K562 (cell line): ENCODE results near the gene RANBP3. TPM values are rescaled to one million over a fixed set of nuclear protein-coding genes. Genes with fewer than 3 reads are reported as not detected.
A peak's percentile ranks its signal among the peaks of the same experiment; 100 is the strongest.

ENCODE experiments used
- ATF7 ChIP-seq: fragments of 450-650 bp; IDR thresholded peaks from 2 replicates; pipeline ENCODE4 v1.7.1; 2014; ENCODE audit warnings: mild to moderate bottlenecking, moderate library complexity
- PHB2 ChIP-seq: fragments of 450-650 bp; IDR thresholded peaks from 2 replicates; pipeline ENCODE4 v1.6.1; 2017; ENCODE audit warnings: low read depth
- RFX5 ChIP-seq: IDR thresholded peaks from 2 replicates; pipeline ENCODE4 v1.6.1; 2011; ENCODE audit warnings: low read depth, mild to moderate bottlenecking, improper control_type of control experiment, low read length
- SIN3B ChIP-seq: fragments of 450-650 bp; IDR thresholded peaks from 2 replicates; pipeline ENCODE4 v1.6.1; 2017; ENCODE audit warnings: low read depth, mild to moderate bottlenecking, moderate library complexity
- STAT5A ChIP-seq: IDR thresholded peaks from 2 replicates; pipeline ENCODE4 v1.6.1; 2012; ENCODE audit warnings: low read length, inconsistent platforms, borderline replicate concordance
- TAF7 ChIP-seq: fragments of 450-650 bp; IDR thresholded peaks from 2 replicates; pipeline ENCODE4 v1.6.1; 2016; ENCODE audit warnings: missing genetic modification characterization, missing compliant biosample characterization
- TAF9B ChIP-seq: fragments of 450-650 bp; IDR thresholded peaks from 2 replicates; pipeline ENCODE4 v1.6.1; 2018; ENCODE audit warnings: mild to moderate bottlenecking; ENCODE audit not compliant: partially characterized antibody
- TOE1 ChIP-seq, 2 experiments: fragments of 450-650 bp in 1 of 2; sonication (generic) in 1 of 2; formaldehyde crosslinking in 1 of 2; IDR thresholded peaks; 2 replicates each; pipeline versions ENCODE4 v1.7.1 to v1.8.0; 2016 to 2022; ENCODE audit warnings: borderline replicate concordance in 2 of 2, mild to moderate bottlenecking in 2 of 2, antibody characterized with exemption in 1 of 2, inconsistent platforms in 1 of 2, low read depth in 1 of 2, missing genetic modification reagents in 1 of 2, moderate library complexity in 1 of 2
- YBX1 ChIP-seq: fragments of 450-650 bp; IDR thresholded peaks from 2 replicates; pipeline ENCODE4 v1.7.1; 2016; ENCODE audit warnings: mild to moderate bottlenecking
- polyA plus RNA-seq, 8 experiments: library from polyadenylated mRNA; depleted of rRNA in 4 of 8; stranded (reverse) in 5 of 8; unstranded in 3 of 8; fragments of >200 nt; fragmentation: Nextera tagmentation in 2 of 8; fragmentation: Illumina TruSeq in 1 of 8; extraction: Ambion mirVana in 2 of 8; extraction: Trizol in 1 of 8; gene quantifications; 2 replicates each; pipeline versions ENCODE4 v1.2.1 to v1.2.3, GENCODE V29; 2011 to 2014; ENCODE audit warnings: inconsistent platforms in 1 of 8, missing spikeins in 1 of 8
- total RNA-seq, 7 experiments: library from RNA; depleted of rRNA in 6 of 7; stranded (reverse); fragments of >200 nt in 6 of 7; fragmentation: Illumina TruSeq in 2 of 7; extraction: Trizol in 2 of 7; gene quantifications; 2 replicates each; pipeline versions ENCODE4 v1.2.1 to v1.2.3, GENCODE V29; 2011 to 2021; ENCODE audit warnings: low replicate concordance in 1 of 7
- TF ChIP-seq, protein P1 (sequence below), 2 experiments: fragments of 450-650 bp; formaldehyde crosslinking in 1 of 2; IDR thresholded peaks; 2 replicates each; pipeline versions ENCODE4 v1.4.0 to v1.6.1; 2014 to 2020; ENCODE audit warnings: mild to moderate bottlenecking in 2 of 2, borderline replicate concordance in 1 of 2, low read depth in 1 of 2
- TF ChIP-seq, protein P2 (sequence below): sonication (generic); formaldehyde crosslinking; IDR thresholded peaks from 2 replicates; pipeline ENCODE4 v1.8.0; 2022; ENCODE audit warnings: missing genetic modification reagents, mild to moderate bottlenecking, borderline replicate concordance
- TF ChIP-seq, protein P3 (sequence below), 2 experiments: fragments of 250-450 bp in 1 of 2; fragments of 450-650 bp in 1 of 2; sonication (Bioruptor Pico) in 1 of 2; IDR thresholded peaks; 2 replicates each; pipeline versions ENCODE4 v1.6.1 to v1.8.0; 2016 to 2021; ENCODE audit warnings: mild to moderate bottlenecking in 2 of 2, moderate library complexity in 2 of 2, missing compliant biosample characterization in 1 of 2, missing genetic modification characterization in 1 of 2
- TF ChIP-seq, protein P4 (sequence below): fragments of 450-650 bp; IDR thresholded peaks from 2 replicates; pipeline ENCODE4 v1.6.1; 2016; ENCODE audit warnings: missing biosample characterization, missing genetic modification characterization
- TF ChIP-seq, protein P5 (sequence below): sonication (generic); formaldehyde crosslinking; IDR thresholded peaks from 2 replicates; pipeline ENCODE4 v1.8.1; 2023; ENCODE audit warnings: mild to moderate bottlenecking, missing genetic modification reagents

Gene RANBP3
- total and polyA plus RNA-seq, 9 of the 15 experiments (the other 6 are each of a cell fraction or from before 2014, with no cell fraction given), result 0.90 to 95.1 (median 63.2) TPM

DNA sequence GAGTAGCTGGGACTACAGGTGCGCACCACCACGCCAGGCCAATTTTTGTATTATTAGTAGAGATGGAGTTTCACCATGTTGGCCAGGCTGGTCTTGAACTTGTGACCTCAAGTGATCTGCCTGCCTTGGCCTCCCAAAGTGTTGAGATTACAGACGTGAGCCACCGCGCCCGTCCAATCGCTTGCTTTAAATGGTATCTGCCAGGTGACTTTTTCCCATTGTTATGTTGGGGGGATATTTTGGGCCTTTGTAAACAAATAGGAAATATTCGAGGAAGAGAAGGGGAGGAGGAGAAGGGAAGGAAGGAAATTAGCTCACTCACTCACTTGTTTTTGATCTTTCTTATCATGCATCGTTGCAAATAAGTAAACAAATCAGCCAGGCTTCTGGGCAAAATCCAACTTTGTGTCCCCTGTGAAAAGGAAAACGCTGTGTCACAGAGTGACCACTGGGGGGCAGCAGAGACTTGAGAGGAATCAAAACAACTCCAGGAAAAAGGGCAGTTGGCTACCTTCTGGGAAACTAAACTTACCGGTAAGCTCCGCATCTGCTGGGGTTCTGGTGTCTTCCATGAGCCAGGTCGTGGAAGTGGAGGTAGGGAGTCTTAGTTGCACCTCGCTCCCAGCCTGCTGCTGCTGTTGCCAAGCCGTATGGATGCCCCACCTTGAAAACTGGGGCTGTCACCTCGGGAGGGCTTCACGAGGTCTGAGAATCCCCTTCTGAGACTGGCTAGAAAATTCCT, 9.3 kb upstream of the RANBP3 start (continued):
- TF ChIP-seq, protein P1, sequence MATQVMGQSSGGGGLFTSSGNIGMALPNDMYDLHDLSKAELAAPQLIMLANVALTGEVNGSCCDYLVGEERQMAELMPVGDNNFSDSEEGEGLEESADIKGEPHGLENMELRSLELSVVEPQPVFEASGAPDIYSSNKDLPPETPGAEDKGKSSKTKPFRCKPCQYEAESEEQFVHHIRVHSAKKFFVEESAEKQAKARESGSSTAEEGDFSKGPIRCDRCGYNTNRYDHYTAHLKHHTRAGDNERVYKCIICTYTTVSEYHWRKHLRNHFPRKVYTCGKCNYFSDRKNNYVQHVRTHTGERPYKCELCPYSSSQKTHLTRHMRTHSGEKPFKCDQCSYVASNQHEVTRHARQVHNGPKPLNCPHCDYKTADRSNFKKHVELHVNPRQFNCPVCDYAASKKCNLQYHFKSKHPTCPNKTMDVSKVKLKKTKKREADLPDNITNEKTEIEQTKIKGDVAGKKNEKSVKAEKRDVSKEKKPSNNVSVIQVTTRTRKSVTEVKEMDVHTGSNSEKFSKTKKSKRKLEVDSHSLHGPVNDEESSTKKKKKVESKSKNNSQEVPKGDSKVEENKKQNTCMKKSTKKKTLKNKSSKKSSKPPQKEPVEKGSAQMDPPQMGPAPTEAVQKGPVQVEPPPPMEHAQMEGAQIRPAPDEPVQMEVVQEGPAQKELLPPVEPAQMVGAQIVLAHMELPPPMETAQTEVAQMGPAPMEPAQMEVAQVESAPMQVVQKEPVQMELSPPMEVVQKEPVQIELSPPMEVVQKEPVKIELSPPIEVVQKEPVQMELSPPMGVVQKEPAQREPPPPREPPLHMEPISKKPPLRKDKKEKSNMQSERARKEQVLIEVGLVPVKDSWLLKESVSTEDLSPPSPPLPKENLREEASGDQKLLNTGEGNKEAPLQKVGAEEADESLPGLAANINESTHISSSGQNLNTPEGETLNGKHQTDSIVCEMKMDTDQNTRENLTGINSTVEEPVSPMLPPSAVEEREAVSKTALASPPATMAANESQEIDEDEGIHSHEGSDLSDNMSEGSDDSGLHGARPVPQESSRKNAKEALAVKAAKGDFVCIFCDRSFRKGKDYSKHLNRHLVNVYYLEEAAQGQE (IDR thresholded peaks at IDR 0.05; ENCODE audit: borderline replicate concordance), result peak; percentile 72; the same call in 1 of the 2 replicates
- TF ChIP-seq, protein P1 (CRISPR knock-in tag; IDR thresholded peaks at IDR 0.05; ENCODE audit: low read depth), result no peak
- TF ChIP-seq TOE1 (IDR thresholded peaks at IDR 0.05; ENCODE audit: borderline replicate concordance) (no peak), TOE1 (CRISPR knock-in tag; IDR thresholded peaks at IDR 0.05; ENCODE audit: borderline replicate concordance, low read depth) (no peak), PHB2 (no peak), ATF7 (peak; percentile 33; the same call in 1 of the 2 replicates), YBX1 (no peak), TAF9B (no peak), SIN3B (no peak), RFX5 (no peak), TAF7 (tag) (no peak), STAT5A (peak; percentile 38; the same call in 1 of the 2 replicates)
- TF ChIP-seq, protein P2, sequence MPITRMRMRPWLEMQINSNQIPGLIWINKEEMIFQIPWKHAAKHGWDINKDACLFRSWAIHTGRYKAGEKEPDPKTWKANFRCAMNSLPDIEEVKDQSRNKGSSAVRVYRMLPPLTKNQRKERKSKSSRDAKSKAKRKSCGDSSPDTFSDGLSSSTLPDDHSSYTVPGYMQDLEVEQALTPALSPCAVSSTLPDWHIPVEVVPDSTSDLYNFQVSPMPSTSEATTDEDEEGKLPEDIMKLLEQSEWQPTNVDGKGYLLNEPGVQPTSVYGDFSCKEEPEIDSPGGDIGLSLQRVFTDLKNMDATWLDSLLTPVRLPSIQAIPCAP (CRISPR knock-in tag), result no peak
- TF ChIP-seq, protein P3, sequence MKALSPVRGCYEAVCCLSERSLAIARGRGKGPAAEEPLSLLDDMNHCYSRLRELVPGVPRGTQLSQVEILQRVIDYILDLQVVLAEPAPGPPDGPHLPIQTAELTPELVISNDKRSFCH (CRISPR knock-in tag; IDR thresholded peaks at IDR 0.05), result no peak
- TF ChIP-seq, protein P3 (tag; IDR thresholded peaks at IDR 0.05), result no peak
- TF ChIP-seq, protein P4, sequence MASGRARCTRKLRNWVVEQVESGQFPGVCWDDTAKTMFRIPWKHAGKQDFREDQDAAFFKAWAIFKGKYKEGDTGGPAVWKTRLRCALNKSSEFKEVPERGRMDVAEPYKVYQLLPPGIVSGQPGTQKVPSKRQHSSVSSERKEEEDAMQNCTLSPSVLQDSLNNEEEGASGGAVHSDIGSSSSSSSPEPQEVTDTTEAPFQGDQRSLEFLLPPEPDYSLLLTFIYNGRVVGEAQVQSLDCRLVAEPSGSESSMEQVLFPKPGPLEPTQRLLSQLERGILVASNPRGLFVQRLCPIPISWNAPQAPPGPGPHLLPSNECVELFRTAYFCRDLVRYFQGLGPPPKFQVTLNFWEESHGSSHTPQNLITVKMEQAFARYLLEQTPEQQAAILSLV (tag), result no peak
- TF ChIP-seq, protein P5, sequence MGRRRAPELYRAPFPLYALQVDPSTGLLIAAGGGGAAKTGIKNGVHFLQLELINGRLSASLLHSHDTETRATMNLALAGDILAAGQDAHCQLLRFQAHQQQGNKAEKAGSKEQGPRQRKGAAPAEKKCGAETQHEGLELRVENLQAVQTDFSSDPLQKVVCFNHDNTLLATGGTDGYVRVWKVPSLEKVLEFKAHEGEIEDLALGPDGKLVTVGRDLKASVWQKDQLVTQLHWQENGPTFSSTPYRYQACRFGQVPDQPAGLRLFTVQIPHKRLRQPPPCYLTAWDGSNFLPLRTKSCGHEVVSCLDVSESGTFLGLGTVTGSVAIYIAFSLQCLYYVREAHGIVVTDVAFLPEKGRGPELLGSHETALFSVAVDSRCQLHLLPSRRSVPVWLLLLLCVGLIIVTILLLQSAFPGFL (CRISPR knock-in tag), result no peak
